Upper lobe of left lung (tissue), 6 donors: ENCODE data around the gene CDC26. TPM values are rescaled to one million over a fixed set of nuclear protein-coding genes. Genes with fewer than 3 reads are reported as not detected.
"Not testable (repeated sequence)": the region's sequence is repeated elsewhere in the genome, so short reads cannot be mapped to it uniquely, and the experiment has no call there.

Experiments used
- ATAC-seq, 2 donors: fragments of 200-7000 bp; cut with Tn5 transposase; one replicate each; pipeline ENCODE4 v1.9.1; 2022; ENCODE audit warnings: mild to moderate bottlenecking in 2 of 2, moderate library complexity in 2 of 2; ENCODE audit not compliant: low FRiP score in 2 of 2
- DNase-seq, 2 donors: peaks; one replicate each; pipeline ENCODE4 v3.0.0-alpha.2; 2019 to 2020
- H3K27ac ChIP-seq, 4 donors: fragments of 200-600 bp; sonication (generic); one replicate each; pipeline ENCODE4 v1.5.1; 2016 to 2019
- H3K27me3 ChIP-seq, 4 donors: fragments of 200-600 bp; sonication (generic); one replicate each; pipeline ENCODE4 v1.5.1; 2017 to 2019
- H3K36me3 ChIP-seq, 4 donors: fragments of 200-600 bp; sonication (generic); one replicate each; pipeline ENCODE4 v1.5.1; 2016 to 2019
- H3K4me1 ChIP-seq, 4 donors: fragments of 200-600 bp; sonication (generic); one replicate each; pipeline ENCODE4 v1.5.1; 2018 to 2019
- H3K4me3 ChIP-seq, 4 donors: fragments of 200-600 bp; sonication (generic); one replicate each; pipeline ENCODE4 v1.5.1; 2017 to 2019; ENCODE audit warnings: mild to moderate bottlenecking in 2 of 4, moderate library complexity in 1 of 4
- H3K9me3 ChIP-seq, 4 donors: fragments of 200-600 bp; sonication (generic); one replicate each; pipeline ENCODE4 v1.5.1; 2018 to 2019
- CTCF ChIP-seq, 6 experiments: fragments of 450-650 bp in 4 of 6; fragments of 200-600 bp in 2 of 6; sonication (generic) in 2 of 6; IDR thresholded peaks; one replicate each; pipeline ENCODE4 v1.5.1; 2016 to 2019; ENCODE audit warnings: antibody characterized with exemption in 6 of 6
- EP300 ChIP-seq, 4 donors: sonication (generic); formaldehyde crosslinking; IDR thresholded peaks; one replicate each; pipeline ENCODE4 v1.5.1; 2017; ENCODE audit warnings: antibody characterized with exemption in 4 of 4, control low read depth in 2 of 4
- POLR2A ChIP-seq, 4 donors: fragments of 450-650 bp; IDR thresholded peaks; one replicate each; pipeline ENCODE4 v1.5.1; 2016 to 2017; ENCODE audit warnings: antibody characterized with exemption in 4 of 4, mild to moderate bottlenecking in 2 of 4
- POLR2AphosphoS5 ChIP-seq, 2 donors: sonication (generic); formaldehyde crosslinking; IDR thresholded peaks; one replicate each; pipeline ENCODE4 v1.5.1; 2017; ENCODE audit warnings: antibody characterized with exemption in 2 of 2
- WGBS, 2 donors: methylation state at CpG; one replicate each; pipeline ENCODE4 v1.1.5; 2017 to 2018; 5-methylcytosine and 5-hydroxymethylcytosine counted together
- total RNA-seq, 6 donors: library from RNA; depleted of rRNA in 4 of 6; stranded (reverse); fragments of >200 nt in 4 of 6; gene quantifications; one replicate each; pipeline versions ENCODE4 v1.1.0 to v1.2.1, GENCODE V29; 2016 to 2021
- donor health status: DM: no; HTN: no; CAD: no; lungs with moderate emphysema.
- donor health status: DM: no; HTN: yes; CAD: no; lungs with severe emphysema.

Gene CDC26
- total RNA-seq, 6 donors from 2014 or later = 17.7 to 41.9 (median 28.4) TPM

DNA sequence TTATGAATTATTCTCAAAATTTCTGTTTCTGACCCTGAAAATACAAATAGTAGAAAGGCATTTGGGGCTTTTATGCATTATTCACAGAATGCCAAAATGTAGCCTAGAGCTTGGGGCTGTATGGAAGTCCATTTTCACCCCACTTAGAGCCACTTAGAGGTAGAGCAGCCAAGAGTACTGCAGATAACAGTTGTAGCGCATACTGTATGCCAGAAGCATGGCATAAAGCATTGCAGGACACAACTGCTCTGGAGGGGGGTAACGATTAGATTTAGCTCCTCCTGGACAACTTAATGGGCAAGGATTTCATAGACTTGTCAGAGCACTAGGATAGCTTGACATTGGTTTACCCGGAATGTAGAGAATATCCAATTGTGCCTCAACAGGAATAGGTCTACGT lies 38.3 kb downstream of the CDC26 start:
- H3K4me1 ChIP-seq = peaks cover 16 to 33% (median 23%) of the 10 kb centered on the region in 4 donors
- H3K4me3 ChIP-seq = no peak overlapping the region

GRCh38 chr9:113235701-113236255 lies 39.6 kb downstream of the CDC26 start:
- H3K36me3 ChIP-seq, ATAC-seq, H3K4me3 ChIP-seq, H3K27ac ChIP-seq, H3K9me3 ChIP-seq, H3K27me3 ChIP-seq: not testable (repeated sequence)
- H3K4me1 ChIP-seq = peaks cover 16 to 33% (median 23%) of the 10 kb centered on the region in 4 donors
- WGBS, 2 donors = 69 to 86% methylated on average over 10 of the region's 10 CpGs
- peak in 1 of 2 donors; percentile 9 for DNase-seq

More for the DNA sequence above, 38.3 kb downstream of the CDC26 start:
- Histone ChIP-seq H3K27ac (no peak overlapping the region), H3K9me3 (no peaks in the 10 kb centered on the region), H3K36me3 (no peaks in the 10 kb centered on the region), H3K27me3 (no peaks in the 10 kb centered on the region)
- no peak for ATAC-seq
- TF ChIP-seq POLR2A (IDR thresholded peaks at IDR 0.05) (no peak), POLR2AphosphoS5 (IDR thresholded peaks at IDR 0.05) (no peak)
- no peak for DNase-seq
- WGBS, 2 donors = 87 to 89% methylated on average over 4 of the region's 4 CpGs

- H3K27ac ChIP-seq = no peak overlapping the region
- H3K9me3 ChIP-seq = no peaks in the 10 kb centered on the region
- H3K36me3 ChIP-seq = no peaks in the 10 kb centered on the region
- H3K27me3 ChIP-seq = no peaks in the 10 kb centered on the region
- WGBS, 2 donors = 96 to 100% methylated on average over 2 of the region's 2 CpGs
- TF ChIP-seq CTCF (IDR thresholded peaks at IDR 0.05) (no peak), POLR2A (IDR thresholded peaks at IDR 0.05) (no peak)
- ATAC-seq (no peak), DNase-seq (no peak)
- H3K4me1 ChIP-seq = peaks cover 16 to 37% (median 19%) of the 10 kb centered on the region in 4 donors
- H3K4me3 ChIP-seq = no peak overlapping the region
Observed at GRCh38 chr9:113231701-113232100, 43.7 kb downstream of the CDC26 start.

- DNase-seq = no peak
- Histone ChIP-seq H3K4me3 (no peak overlapping the region), H3K27ac (no peak overlapping the region), H3K36me3 (peaks cover 0 to 7% (median 0%) of the 10 kb centered on the region in 4 donors), H3K9me3 (no peaks in the 10 kb centered on the region), H3K27me3 (no peaks in the 10 kb centered on the region), H3K4me1 (peaks cover 7 to 24% (median 14%) of the 10 kb centered on the region in 4 donors)
- TF ChIP-seq POLR2AphosphoS5 (IDR thresholded peaks at IDR 0.05) (no peak), POLR2A (IDR thresholded peaks at IDR 0.05) (no peak), CTCF (IDR thresholded peaks at IDR 0.05) (no peak), EP300 (IDR thresholded peaks at IDR 0.05) (no peak)
- 64 to 74% methylated on average over 3 of the region's 3 CpGs for WGBS, 2 donors
- ATAC-seq = no peak
Observed at GRCh38 chr9:113228130-113228665, 47.2 kb downstream of the CDC26 start.

- H3K27ac ChIP-seq = no peak overlapping the region
- 0 to 90% methylated on average over 1 of the region's 1 CpG for WGBS, 2 donors
- TF ChIP-seq POLR2AphosphoS5 (IDR thresholded peaks at IDR 0.05) (no peak), EP300 (IDR thresholded peaks at IDR 0.05) (no peak), POLR2A (IDR thresholded peaks at IDR 0.05) (no peak), CTCF (IDR thresholded peaks at IDR 0.05) (no peak)
Observed at GRCh38 chr9:113227436-113227835, 47.9 kb downstream of the CDC26 start.

GRCh38 chr9:113223963-113224362 lies 51.4 kb downstream of the CDC26 start:
- no peaks in the 10 kb centered on the region for H3K27me3 ChIP-seq
- H3K9me3 ChIP-seq = no peaks in the 10 kb centered on the region
- peaks cover 0 to 7% (median 0%) of the 10 kb centered on the region in 4 donors for H3K36me3 ChIP-seq
- ATAC-seq (no peak), DNase-seq (no peak)
- TF ChIP-seq CTCF (IDR thresholded peaks at IDR 0.05) = no peak
- no peak for TF ChIP-seq EP300 (IDR thresholded peaks at IDR 0.05)
- TF ChIP-seq POLR2A (IDR thresholded peaks at IDR 0.05) = no peak
- TF ChIP-seq POLR2AphosphoS5 (IDR thresholded peaks at IDR 0.05) = no peak
- no peak overlapping the region for H3K27ac ChIP-seq
- peaks cover 29 to 47% (median 34%) of the 10 kb centered on the region in 4 donors for H3K4me1 ChIP-seq
- WGBS, 2 donors = 77 to 80% methylated on average over 2 of the region's 2 CpGs
- H3K4me3 ChIP-seq = no peak overlapping the region

More at GRCh38 chr9:113227436-113227835, 47.9 kb downstream of the CDC26 start:
- H3K27me3 ChIP-seq = no peaks in the 10 kb centered on the region
- H3K36me3 ChIP-seq = peaks cover 0 to 7% (median 0%) of the 10 kb centered on the region in 4 donors
- no peak for ATAC-seq
- no peak overlapping the region for H3K4me3 ChIP-seq
- DNase-seq = no peak
- no peaks in the 10 kb centered on the region for H3K9me3 ChIP-seq
- peaks cover 10 to 24% (median 16%) of the 10 kb centered on the region in 4 donors for H3K4me1 ChIP-seq
